Astrocyte of the cerebellum (primary cell): ENCODE data around the gene KRTAP1-5.
"Not testable (repeated sequence)": the region's sequence is repeated elsewhere in the genome, so short reads cannot be mapped to it uniquely, and the experiment has no call there.

Experiments used
- DNase-seq: peaks from one replicate; pipeline ENCODE4 v3.0.0-alpha.2; 2011; ENCODE audit warnings: low read depth
- H3K4me3 ChIP-seq: 2 replicates; pipeline ENCODE4 v1.5.1; 2011; ENCODE audit warnings: mild to moderate bottlenecking, low read depth, low read length, moderate library complexity
- in situ Hi-C: cut with HindIII; loops from 2 replicates; pipeline ENCODE4 v1.10.0; 2017; ENCODE audit warnings: low sequenced_read_pairs
- TF ChIP-seq, protein P1 (sequence below): IDR thresholded peaks from 2 replicates; pipeline ENCODE4 v1.5.1; 2012; ENCODE audit warnings: low read length, low read depth, moderate library complexity, mild to moderate bottlenecking; ENCODE audit errors: missing control alignments

Gene KRTAP1-5

DNA sequence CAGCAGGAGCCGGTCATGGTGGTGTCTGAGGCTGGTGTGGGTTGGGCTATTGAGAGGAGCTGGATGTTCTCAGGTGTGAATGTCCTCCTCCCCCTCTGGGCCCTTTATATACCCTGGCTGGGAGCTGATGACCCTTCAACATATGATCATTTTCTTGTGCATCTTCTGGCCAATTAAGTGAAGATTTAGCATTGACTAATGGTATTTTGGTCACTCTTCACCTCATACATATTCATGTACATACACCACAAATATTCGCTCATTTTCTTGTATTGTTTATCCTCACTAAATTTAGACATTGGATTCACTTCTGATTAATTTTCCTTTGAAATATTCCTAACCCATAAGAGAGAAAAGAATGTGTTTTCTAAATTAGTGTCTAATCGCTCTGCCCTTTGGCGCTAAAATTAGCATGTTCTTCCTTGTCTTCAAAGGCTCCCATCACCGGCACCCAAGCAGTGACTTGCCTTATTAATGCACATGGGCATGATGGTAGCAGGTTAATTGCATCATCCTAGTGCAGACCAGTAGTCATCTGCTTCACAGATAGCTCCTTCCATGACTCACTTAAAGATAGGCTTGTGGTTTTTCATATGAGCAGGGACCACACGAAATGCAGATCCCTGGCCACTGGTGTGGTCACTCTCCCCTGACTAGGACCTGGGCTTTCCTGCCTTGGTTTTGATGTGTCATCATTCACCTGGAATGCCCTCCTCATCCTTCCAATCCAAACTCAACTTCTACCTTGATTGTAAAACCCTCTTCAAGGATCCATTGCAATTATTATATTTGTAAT, 39.0 kb upstream of the KRTAP1-5 start, which contains the start of gene KRTAP2-4:
Gene KRTAP2-4, minus strand, starts transcription at position 51 of the 796 bp plus-strand sequence. Its CDS starts 34 bp downstream, at position 17.
- TF ChIP-seq, protein P1, sequence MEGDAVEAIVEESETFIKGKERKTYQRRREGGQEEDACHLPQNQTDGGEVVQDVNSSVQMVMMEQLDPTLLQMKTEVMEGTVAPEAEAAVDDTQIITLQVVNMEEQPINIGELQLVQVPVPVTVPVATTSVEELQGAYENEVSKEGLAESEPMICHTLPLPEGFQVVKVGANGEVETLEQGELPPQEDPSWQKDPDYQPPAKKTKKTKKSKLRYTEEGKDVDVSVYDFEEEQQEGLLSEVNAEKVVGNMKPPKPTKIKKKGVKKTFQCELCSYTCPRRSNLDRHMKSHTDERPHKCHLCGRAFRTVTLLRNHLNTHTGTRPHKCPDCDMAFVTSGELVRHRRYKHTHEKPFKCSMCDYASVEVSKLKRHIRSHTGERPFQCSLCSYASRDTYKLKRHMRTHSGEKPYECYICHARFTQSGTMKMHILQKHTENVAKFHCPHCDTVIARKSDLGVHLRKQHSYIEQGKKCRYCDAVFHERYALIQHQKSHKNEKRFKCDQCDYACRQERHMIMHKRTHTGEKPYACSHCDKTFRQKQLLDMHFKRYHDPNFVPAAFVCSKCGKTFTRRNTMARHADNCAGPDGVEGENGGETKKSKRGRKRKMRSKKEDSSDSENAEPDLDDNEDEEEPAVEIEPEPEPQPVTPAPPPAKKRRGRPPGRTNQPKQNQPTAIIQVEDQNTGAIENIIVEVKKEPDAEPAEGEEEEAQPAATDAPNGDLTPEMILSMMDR: no peak

DNA sequence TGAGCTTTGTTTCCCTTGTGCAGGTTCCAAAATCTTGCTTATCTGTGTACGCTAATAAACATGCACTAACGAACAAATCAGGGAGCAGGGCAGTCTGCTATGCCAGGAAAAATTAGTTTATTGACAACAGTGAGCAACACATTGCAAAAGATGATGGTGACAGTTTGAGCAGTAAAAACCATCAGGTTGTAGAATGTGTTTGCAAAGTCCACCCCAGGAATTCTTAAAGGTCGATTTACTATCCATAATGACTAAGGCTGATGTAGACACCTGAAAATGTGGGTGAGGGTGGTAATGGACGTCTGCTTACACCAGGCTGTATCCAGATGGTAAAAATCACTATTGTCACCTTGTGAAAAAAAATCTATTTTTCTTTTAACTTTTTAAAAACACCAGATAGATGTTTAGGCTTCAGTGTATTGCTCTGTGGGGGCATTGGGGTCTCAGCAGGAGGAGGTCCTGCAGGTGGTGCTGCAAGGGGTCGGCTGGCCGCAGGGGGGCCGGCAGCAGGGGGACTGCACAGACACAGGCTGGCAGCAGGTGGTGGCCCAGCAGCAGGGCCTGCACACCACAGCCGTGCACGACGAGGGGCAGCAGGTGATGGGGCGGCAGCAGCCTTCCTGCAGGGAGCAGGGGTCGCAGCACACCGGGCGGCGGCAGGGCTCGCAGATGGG, 38.1 kb upstream of the KRTAP1-5 start:
- in situ Hi-C loops, DNase-seq, H3K4me3 ChIP-seq: not testable (repeated sequence)

More for the DNA sequence above, 39.0 kb upstream of the KRTAP1-5 start, which contains the start of gene KRTAP2-4:
- DNase-seq: no peak
- in situ Hi-C loops: no loop called here
- H3K4me3 ChIP-seq: no peak within 1 kb of the TSS

DNA sequence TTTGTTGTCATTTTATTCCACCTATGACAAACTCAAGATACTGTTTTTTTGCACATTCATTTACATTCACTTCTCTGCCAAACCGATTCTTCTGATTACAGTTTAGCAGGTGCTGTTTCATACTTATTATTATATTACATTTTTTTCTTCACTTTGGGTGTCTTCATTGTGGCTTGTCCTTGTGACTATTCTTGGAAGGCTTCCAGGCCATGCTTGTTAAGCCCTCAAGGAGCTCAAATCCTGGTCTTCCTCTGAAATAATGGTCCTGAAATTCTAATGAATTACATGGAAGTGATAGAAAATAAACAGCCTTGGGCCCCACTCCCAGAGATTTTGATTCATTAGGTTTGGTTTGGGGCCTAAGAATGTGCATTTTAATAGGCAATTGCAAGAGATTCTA, 37.3 kb upstream of the KRTAP1-5 start:
- no peak overlapping the region for H3K4me3 ChIP-seq
- TF ChIP-seq, protein P1: no peak
- in situ Hi-C loops: no loop called here
- DNase-seq: no peak

DNA sequence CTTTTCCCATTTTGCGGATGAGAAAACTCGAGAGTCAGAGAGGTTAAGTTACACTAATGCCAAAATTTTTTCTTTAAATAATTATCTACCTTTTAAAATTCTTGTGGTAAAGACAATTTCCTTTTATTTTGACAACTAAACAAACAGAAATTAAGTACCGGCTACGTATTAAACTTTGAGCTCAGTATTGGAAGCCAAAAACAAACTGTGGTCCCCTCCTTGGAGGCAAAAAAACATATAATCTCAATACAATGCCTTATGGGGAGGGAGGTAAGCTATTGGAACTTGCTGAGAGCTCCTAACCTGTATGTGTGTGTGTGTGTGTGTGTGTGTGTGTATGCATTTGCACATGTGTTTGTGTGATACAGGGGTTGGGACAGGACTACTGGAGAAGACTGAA, 36.4 kb upstream of the KRTAP1-5 start:
- TF ChIP-seq, protein P1: no peak
- H3K4me3 ChIP-seq: no peak overlapping the region
- in situ Hi-C loops: no loop called here
- no peak for DNase-seq

DNA sequence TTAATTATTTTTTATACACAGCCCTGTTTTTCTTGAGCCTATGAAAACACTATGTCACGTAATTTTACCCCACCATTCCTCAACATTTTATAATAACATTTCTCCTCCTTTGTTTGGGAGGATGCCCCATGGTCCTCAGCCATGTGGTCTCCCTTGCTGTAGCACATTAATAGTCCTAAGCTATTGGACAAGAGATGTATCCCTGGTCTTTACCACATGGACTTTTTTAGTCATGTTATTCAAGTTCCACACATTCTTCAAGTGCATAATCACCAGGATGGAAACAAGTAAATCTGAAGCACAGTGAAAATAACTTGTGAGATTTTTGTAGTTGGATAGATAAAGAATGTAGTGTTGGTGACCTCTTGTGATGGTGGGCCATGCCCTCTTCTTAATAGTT, 35.0 kb upstream of the KRTAP1-5 start:
- H3K4me3 ChIP-seq: no peak overlapping the region
- in situ Hi-C loops: no loop called here
- DNase-seq: peak; percentile 79
- TF ChIP-seq, protein P1: no peak

DNA sequence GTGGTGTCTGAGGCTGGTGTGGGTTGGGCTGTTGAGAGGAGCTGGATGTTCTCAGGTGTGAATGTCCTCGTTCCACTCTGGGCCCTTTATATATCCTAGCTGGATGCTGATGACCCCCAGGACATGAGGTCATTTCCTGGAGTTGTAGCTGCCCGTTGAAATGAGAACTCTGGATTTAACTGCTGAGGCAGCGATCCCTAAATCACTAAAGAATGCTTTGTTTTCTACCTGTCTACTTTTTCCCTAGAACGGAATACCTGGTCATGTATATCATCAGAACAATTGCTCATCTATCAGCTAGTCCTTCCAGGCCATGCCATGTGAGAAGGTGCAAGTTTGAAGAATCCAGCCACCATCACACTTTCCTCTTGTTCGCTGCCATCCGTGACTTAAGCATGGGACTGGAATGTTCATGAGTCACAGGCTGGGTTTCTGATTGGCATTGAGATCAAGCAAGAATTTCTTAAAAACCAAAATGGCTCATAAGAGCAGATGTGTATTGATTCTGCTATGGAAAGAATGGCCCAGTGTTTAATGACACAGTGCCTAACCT, 33.1 kb upstream of the KRTAP1-5 start, which contains the start of gene KRTAP2-3:
Gene KRTAP2-3, minus strand, starts transcription at position 63 of the 553 bp plus-strand sequence. CDS start 64 bp downstream, outside the sequence.
- peak; percentile 82 for DNase-seq
- H3K4me3 ChIP-seq: no peak within 1 kb of the TSS
- in situ Hi-C loops: no loop called here
- TF ChIP-seq, protein P1: no peak

DNA sequence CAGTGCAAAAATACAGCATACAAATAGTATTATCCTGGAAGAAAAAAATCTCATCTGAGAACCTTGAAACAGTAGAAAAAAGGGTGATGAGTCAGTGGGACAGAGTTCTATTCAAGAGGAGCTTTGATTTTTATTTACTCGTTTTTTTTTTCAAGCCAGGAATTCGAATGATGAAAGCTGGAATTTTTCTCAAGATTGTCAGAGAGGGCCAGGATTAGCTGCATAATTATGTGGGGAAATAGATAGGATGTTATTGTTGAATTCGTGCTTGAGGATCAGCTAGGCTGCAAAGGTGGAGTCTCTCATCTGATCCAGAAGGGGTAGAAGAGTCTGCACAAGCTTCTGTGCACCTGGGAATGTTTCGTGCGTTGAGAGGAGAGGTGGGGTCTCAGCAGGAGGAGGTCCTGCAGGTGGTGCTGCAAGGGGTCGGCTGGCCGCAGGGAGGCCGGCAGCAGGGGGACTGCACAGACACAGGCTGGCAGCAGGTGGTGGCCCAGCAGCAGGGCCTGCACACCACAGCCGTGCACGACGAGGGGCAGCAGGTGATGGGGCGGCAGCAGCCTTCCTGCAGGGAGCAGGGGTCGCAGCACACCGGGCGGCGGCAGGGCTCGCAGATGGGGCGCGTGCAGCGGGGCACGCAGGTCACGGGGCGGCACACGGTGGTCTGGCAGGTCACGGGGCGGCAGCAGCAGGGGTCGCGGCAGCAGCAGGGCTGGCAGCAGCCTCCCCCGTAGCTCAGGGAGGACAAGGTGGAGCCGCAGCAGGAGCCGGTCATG, 32.5 kb upstream of the KRTAP1-5 start:
- H3K4me3 ChIP-seq, in situ Hi-C loops: not testable (repeated sequence)
- peak; percentile 57 for DNase-seq
